Upper lobe of right lung (tissue), 1 donor: ENCODE data around the gene PTPRU. TPM values are rescaled to one million over a fixed set of nuclear protein-coding genes. Genes with fewer than 3 reads are reported as not detected.
A peak's percentile ranks its signal among the peaks of the same experiment; 100 is the strongest.

Experiments
- ATAC-seq: fragments of 200-7000 bp; cut with Tn5 transposase; one replicate; pipeline ENCODE4 v1.9.1; 2020; ENCODE audit warnings: mild to moderate bottlenecking, moderate library complexity
- DNase-seq: peaks from one replicate; pipeline ENCODE4 v3.0.0-alpha.2; 2020
- H3K27ac ChIP-seq: fragments of 200-600 bp; one replicate; pipeline ENCODE4 v1.8.0; 2022
- H3K27me3 ChIP-seq: fragments of 200-600 bp; one replicate; pipeline ENCODE4 v1.8.0; 2022; ENCODE audit warnings: mild to moderate bottlenecking
- H3K36me3 ChIP-seq: fragments of 200-600 bp; one replicate; pipeline ENCODE4 v1.8.0; 2022
- H3K4me1 ChIP-seq: fragments of 200-600 bp; one replicate; pipeline ENCODE4 v1.8.0; 2022
- H3K4me3 ChIP-seq: fragments of 200-600 bp; one replicate; pipeline ENCODE4 v1.8.0; 2022; ENCODE audit warnings: mild to moderate bottlenecking
- H3K9me3 ChIP-seq: fragments of 200-600 bp; one replicate; pipeline ENCODE4 v1.8.0; 2022
- intact Hi-C: fragments of 100-400 bp; cut with DNase I; formaldehyde crosslinking; loops from one replicate; pipeline ENCODE4 v1.11.0; 2022
- total RNA-seq: library from RNA; stranded (reverse); fragmentation: NEBNext Ultra II Directional; extraction: Animal tissue kit (Norgen Biotek cat#: 25700); gene quantifications from one replicate; pipeline ENCODE4 v1.2.1, GENCODE V29; 2021
- TF ChIP-seq, protein P1 (sequence below): fragments of 200-600 bp; IDR thresholded peaks from one replicate; pipeline ENCODE4 v1.8.0; 2022; ENCODE audit warnings: antibody characterized with exemption
- donor health status: DM: no; HTN: yes; CAD: no; lungs with severe emphysema.

PTPRU gene
- total RNA-seq, 1 donor from 2014 or later, result 45.5 TPM

DNA sequence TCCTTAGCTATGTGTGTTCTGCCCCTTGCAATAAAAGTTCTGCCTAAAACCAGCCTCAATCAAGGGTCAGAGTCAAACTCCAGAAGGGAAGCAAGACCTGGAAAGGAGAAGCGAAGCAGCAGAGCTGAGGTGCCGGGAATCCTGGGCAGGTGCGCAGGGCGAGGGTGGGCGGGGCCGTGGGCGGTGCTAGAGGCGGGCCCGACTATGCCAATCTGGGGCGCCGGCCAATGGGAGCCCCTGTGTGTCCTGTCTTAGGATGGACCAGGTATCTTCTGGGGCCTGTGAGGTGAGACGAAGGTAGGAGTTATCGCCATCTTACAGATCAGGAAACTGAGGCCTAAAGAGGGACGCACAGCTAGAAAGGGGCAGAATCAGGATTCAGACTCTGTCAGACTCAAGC is 120.3 kb downstream of the PTPRU start:
- Histone ChIP-seq H3K36me3 (no peaks in the 10 kb centered on the region), H3K4me1 (no peaks in the 10 kb centered on the region), H3K27me3 (no peaks in the 10 kb centered on the region), H3K4me3 (no peak overlapping the region), H3K27ac (no peak overlapping the region), H3K9me3 (no peaks in the 10 kb centered on the region)
- TF ChIP-seq, protein P1, sequence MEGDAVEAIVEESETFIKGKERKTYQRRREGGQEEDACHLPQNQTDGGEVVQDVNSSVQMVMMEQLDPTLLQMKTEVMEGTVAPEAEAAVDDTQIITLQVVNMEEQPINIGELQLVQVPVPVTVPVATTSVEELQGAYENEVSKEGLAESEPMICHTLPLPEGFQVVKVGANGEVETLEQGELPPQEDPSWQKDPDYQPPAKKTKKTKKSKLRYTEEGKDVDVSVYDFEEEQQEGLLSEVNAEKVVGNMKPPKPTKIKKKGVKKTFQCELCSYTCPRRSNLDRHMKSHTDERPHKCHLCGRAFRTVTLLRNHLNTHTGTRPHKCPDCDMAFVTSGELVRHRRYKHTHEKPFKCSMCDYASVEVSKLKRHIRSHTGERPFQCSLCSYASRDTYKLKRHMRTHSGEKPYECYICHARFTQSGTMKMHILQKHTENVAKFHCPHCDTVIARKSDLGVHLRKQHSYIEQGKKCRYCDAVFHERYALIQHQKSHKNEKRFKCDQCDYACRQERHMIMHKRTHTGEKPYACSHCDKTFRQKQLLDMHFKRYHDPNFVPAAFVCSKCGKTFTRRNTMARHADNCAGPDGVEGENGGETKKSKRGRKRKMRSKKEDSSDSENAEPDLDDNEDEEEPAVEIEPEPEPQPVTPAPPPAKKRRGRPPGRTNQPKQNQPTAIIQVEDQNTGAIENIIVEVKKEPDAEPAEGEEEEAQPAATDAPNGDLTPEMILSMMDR, result no peak
- ATAC-seq (peak; percentile 31), DNase-seq (no peak)
- intact Hi-C loops, result no loop called here

DNA sequence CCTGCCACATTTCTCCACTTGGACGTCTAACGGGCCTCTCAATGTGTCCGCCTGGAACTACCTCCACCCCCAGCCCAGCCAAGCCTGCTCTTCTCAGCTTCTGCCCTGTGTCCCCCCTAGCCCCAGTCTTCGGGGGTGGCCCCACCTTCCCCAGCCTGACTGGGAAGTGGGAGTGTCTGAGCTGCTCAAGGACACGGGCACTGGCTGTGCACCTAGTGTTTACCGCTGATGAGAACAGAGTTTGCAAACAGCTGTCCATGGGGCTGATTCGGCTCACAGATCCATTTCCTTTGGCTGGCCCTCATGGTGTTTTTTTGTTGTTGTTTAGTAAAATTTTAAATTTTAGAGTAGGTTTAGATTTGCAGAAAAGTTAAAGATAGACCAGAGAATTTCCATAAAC is 121.1 kb downstream of the PTPRU start:
- ATAC-seq (no peak), DNase-seq (no peak)
- TF ChIP-seq, protein P1, result no peak
- Histone ChIP-seq H3K27me3 (peaks cover 7% of the 10 kb centered on the region), H3K4me1 (no peaks in the 10 kb centered on the region), H3K27ac (no peak overlapping the region), H3K9me3 (no peaks in the 10 kb centered on the region), H3K4me3 (no peak overlapping the region), H3K36me3 (no peaks in the 10 kb centered on the region)
- intact Hi-C loops, result no loop called here

- no peak overlapping the region for H3K27ac ChIP-seq
- DNase-seq (no peak), ATAC-seq (no peak)
- H3K27me3 ChIP-seq, result peaks cover 7% of the 10 kb centered on the region
- intact Hi-C loops, result no loop called here
- H3K36me3 ChIP-seq, result no peaks in the 10 kb centered on the region
- TF ChIP-seq, protein P1, result no peak
- H3K4me3 ChIP-seq, result no peak overlapping the region
- no peaks in the 10 kb centered on the region for H3K9me3 ChIP-seq
- no peaks in the 10 kb centered on the region for H3K4me1 ChIP-seq
These were observed 121.9 kb downstream of the PTPRU start for GRCh38 chr1:29358183-29358582.

DNA sequence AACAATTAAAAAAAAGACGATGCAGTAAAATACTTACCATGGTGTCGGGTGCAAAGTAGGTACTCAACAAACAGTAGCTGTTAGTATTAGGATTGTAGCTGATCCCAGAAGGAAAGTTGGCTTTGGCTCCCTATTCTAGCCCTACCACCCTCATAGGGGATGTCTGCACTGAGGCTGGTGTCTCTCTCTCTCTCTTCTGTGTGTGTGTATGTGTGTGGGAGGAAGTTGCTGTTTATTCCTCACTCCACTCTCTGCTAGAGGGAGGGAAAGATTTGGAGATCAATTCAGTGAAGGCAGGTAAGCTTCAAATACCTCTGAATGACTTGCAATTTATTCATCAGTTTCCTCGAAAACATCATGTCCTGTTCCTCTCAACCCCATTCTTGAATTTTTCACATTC is 124.4 kb downstream of the PTPRU start:
- Histone ChIP-seq H3K4me1 (no peaks in the 10 kb centered on the region), H3K4me3 (no peak overlapping the region), H3K27me3 (peaks cover 7% of the 10 kb centered on the region), H3K9me3 (no peaks in the 10 kb centered on the region), H3K27ac (no peak overlapping the region), H3K36me3 (no peaks in the 10 kb centered on the region)
- ATAC-seq, result no peak
- DNase-seq, result no peak
- intact Hi-C loops, result no loop called here
- TF ChIP-seq, protein P1, result no peak

- no peak for ATAC-seq
- H3K9me3 ChIP-seq, result no peaks in the 10 kb centered on the region
These were observed 125.4 kb downstream of the PTPRU start for GRCh38 chr1:29361686-29362085.

More at GRCh38 chr1:29361686-29362085, 125.4 kb downstream of the PTPRU start:
- H3K36me3 ChIP-seq, result no peaks in the 10 kb centered on the region
- no peak overlapping the region for H3K4me3 ChIP-seq
- TF ChIP-seq, protein P1, result no peak
- intact Hi-C loops, result no loop called here
- H3K4me1 ChIP-seq, result no peaks in the 10 kb centered on the region
- no peak for DNase-seq
- H3K27me3 ChIP-seq, result peaks cover 7% of the 10 kb centered on the region
- H3K27ac ChIP-seq, result no peak overlapping the region
